ENCODE measurements around the gene TMBIM4. TPM values are rescaled to one million over a fixed set of nuclear protein-coding genes. Genes with fewer than 3 reads are reported as not detected.

The TMBIM4 gene
- polyA plus RNA-seq, 3 donors: 123 to 163 (median 126) TPM

- 95 to 99% (median 97%) methylated on average over 7 to 9 of the region's 9 CpGs for WGBS, 3 donors
Observed at GRCh38 chr12:66118240-66118891, 51.4 kb downstream of the TMBIM4 start.

GRCh38 chr12:66117242-66117641 is 52.6 kb downstream of the TMBIM4 start:
- WGBS, 3 donors: 85 to 94% (median 93%) methylated on average over 2 of the region's 2 CpGs
- no peak overlapping the region for H3K27ac ChIP-seq (ENCODE audit: low read depth, low read length)

More at GRCh38 chr12:66118240-66118891, 51.4 kb downstream of the TMBIM4 start:
- H3K27ac ChIP-seq (ENCODE audit: low read depth, low read length): no peak overlapping the region

GRCh38 chr12:66115071-66115600 is 54.7 kb downstream of the TMBIM4 start:
- WGBS, 3 donors: 70 to 74% (median 72%) methylated on average over 4 of the region's 4 CpGs
- no peak overlapping the region for H3K27ac ChIP-seq (ENCODE audit: low read depth, low read length)

- WGBS, 3 donors: 100% methylated on average over 1 of the region's 1 CpG
- H3K27ac ChIP-seq (ENCODE audit: low read depth, low read length): no peak overlapping the region
Observed at GRCh38 chr12:66113471-66113870, 56.3 kb downstream of the TMBIM4 start.

GRCh38 chr12:66111605-66112004 is 58.2 kb downstream of the TMBIM4 start:
- H3K27ac ChIP-seq (ENCODE audit: low read depth, low read length): no peak overlapping the region

GRCh38 chr12:66109056-66109455 is 60.7 kb downstream of the TMBIM4 start:
- 62 to 72% (median 72%) methylated on average over 4 of the region's 4 CpGs for WGBS, 3 donors

GRCh38 chr12:66108386-66108785 is 61.4 kb downstream of the TMBIM4 start:
- H3K27ac ChIP-seq (ENCODE audit: low read depth, low read length): no peak overlapping the region
- 78 to 93% (median 91%) methylated on average over 1 of the region's 1 CpG for WGBS, 3 donors

More at GRCh38 chr12:66109056-66109455, 60.7 kb downstream of the TMBIM4 start:
- H3K27ac ChIP-seq (ENCODE audit: low read depth, low read length): no peak overlapping the region

- WGBS, 3 donors: 27 to 33% (median 28%) methylated on average over 9 of the region's 9 CpGs
- H3K27ac ChIP-seq (ENCODE audit: low read depth, low read length): no peak overlapping the region
Observed at GRCh38 chr12:66107451-66107915, 62.3 kb downstream of the TMBIM4 start.

GRCh38 chr12:66103016-66103913 is 66.5 kb downstream of the TMBIM4 start:
- WGBS, 3 donors: 82 to 92% (median 91%) methylated on average over 3 of the region's 3 CpGs

GRCh38 chr12:66092559-66093269 is 77.1 kb downstream of the TMBIM4 start:
- 0 to 3% (median 1%) methylated on average over 1 of the region's 1 CpG for WGBS, 3 donors
- no peak overlapping the region for H3K27ac ChIP-seq (ENCODE audit: low read depth, low read length)

More at GRCh38 chr12:66103016-66103913, 66.5 kb downstream of the TMBIM4 start:
- H3K27ac ChIP-seq (ENCODE audit: low read depth, low read length): no peak overlapping the region

GRCh38 chr12:66090157-66090556 is 79.6 kb downstream of the TMBIM4 start:
- WGBS, 3 donors: 65 to 81% (median 76%) methylated on average over 4 of the region's 4 CpGs
- no peak overlapping the region for H3K27ac ChIP-seq (ENCODE audit: low read depth, low read length)

GRCh38 chr12:66087365-66087943 is 82.3 kb downstream of the TMBIM4 start:
- 32 to 34% (median 33%) methylated on average over 10 of the region's 10 CpGs for WGBS, 3 donors
- H3K27ac ChIP-seq (ENCODE audit: low read depth, low read length): no peak overlapping the region

- no peak overlapping the region for H3K27ac ChIP-seq (ENCODE audit: low read depth, low read length)
- 80 to 96% (median 91%) methylated on average over 2 of the region's 2 CpGs for WGBS, 3 donors
Observed at GRCh38 chr12:66085998-66086397, 83.8 kb downstream of the TMBIM4 start.

Other genes starting within 250 kb of the TMBIM4 start
- gene LLPH, start 39.2 kb downstream of the TMBIM4 start, polyA plus RNA-seq: 10 to 100 TPM in 2 of 3 donors, 1 to 10 TPM in 1; 9.9 to 21.2 (median 17.2) TPM
- 10 to 100 TPM in 2 of 3 donors, 1 to 10 TPM in 1; 1.9 to 17.0 (median 14.5) TPM for gene IRAK3, start 19.2 kb upstream of the TMBIM4 start, polyA plus RNA-seq
- gene HELB, start 132.5 kb upstream of the TMBIM4 start, polyA plus RNA-seq: 1 to 10 TPM in 1 of 3 donors, under 1 TPM in 2; 0.45 to 1.0 (median 0.86) TPM